K562 (cell line): ENCODE data around the gene RNPEP. TPM values are rescaled to one million over a fixed set of nuclear protein-coding genes. Genes with fewer than 3 reads are reported as not detected.

Experiments used
- ATF1 ChIP-seq, 2 experiments: fragments of 450-650 bp in 1 of 2; IDR thresholded peaks; 2 replicates each; pipeline ENCODE4 v1.6.1; 2016; ENCODE audit warnings: missing compliant biosample characterization in 1 of 2, missing genetic modification characterization in 1 of 2
- CHD1 ChIP-seq: fragments of 200-600 bp; sonication (generic); IDR thresholded peaks from one replicate; pipeline ENCODE4 v1.6.1; 2012; ENCODE audit warnings: mild to moderate bottlenecking, moderate library complexity, low read length, inconsistent platforms
- ETV1 ChIP-seq: fragments of 450-650 bp; conservative IDR thresholded peaks from 2 replicates; pipeline ENCODE4 v1.6.1; 2016; ENCODE audit warnings: missing genetic modification characterization, control low read depth, low read depth, missing compliant biosample characterization
- FOXK1 ChIP-seq: sonication (generic); formaldehyde crosslinking; IDR thresholded peaks from 2 replicates; pipeline ENCODE4 v1.8.0; 2022; ENCODE audit warnings: missing genetic modification reagents, mild to moderate bottlenecking, borderline replicate concordance
- GATAD2B ChIP-seq: fragments of 450-650 bp; IDR thresholded peaks from 2 replicates; pipeline ENCODE4 v1.6.1; 2017; ENCODE audit warnings: mild to moderate bottlenecking, borderline replicate concordance
- HDAC3 ChIP-seq: fragments of 450-650 bp; IDR thresholded peaks from 2 replicates; pipeline ENCODE4 v1.6.1; 2018; ENCODE audit warnings: borderline replicate concordance, mild to moderate bottlenecking, moderate library complexity; ENCODE audit not compliant: partially characterized antibody
- ILK ChIP-seq: fragments of 450-650 bp; IDR thresholded peaks from 2 replicates; pipeline ENCODE4 v1.6.1; 2016; ENCODE audit warnings: missing genetic modification characterization, low read depth, mild to moderate bottlenecking, missing compliant biosample characterization, moderate library complexity, borderline replicate concordance
- MAX ChIP-seq: sonication (generic); formaldehyde crosslinking; IDR thresholded peaks from 2 replicates; pipeline ENCODE4 v1.9.0; 2022; ENCODE audit warnings: mild to moderate bottlenecking, missing genetic modification reagents
- PHTF2 ChIP-seq: fragments of 250-450 bp; sonication (Bioruptor Pico); IDR thresholded peaks from 2 replicates; pipeline ENCODE4 v1.5.0; 2021; ENCODE audit warnings: mild to moderate bottlenecking
- POLR3A ChIP-seq: IDR thresholded peaks from 2 replicates; pipeline ENCODE4 v1.6.1; 2011; ENCODE audit warnings: borderline replicate concordance, mild to moderate bottlenecking, moderate library complexity; ENCODE audit not compliant: insufficient read length, insufficient read depth; ENCODE audit errors: extremely low read depth
- RAD21 ChIP-seq, 2 experiments: fragments of 250-450 bp in 1 of 2; fragments of 450-650 bp in 1 of 2; sonication (Bioruptor Pico) in 1 of 2; formaldehyde crosslinking in 1 of 2; IDR thresholded peaks in 1 of 2; conservative IDR thresholded peaks in 1 of 2; 2 replicates each; pipeline versions ENCODE4 v1.4.0 to v1.8.0; 2020 to 2022; ENCODE audit warnings: mild to moderate bottlenecking in 2 of 2, moderate library complexity in 1 of 2
- SRSF1 ChIP-seq: fragments of 200-400 bp; formaldehyde crosslinking; IDR thresholded peaks from 2 replicates; pipeline ENCODE4 v1.6.1; 2017; ENCODE audit warnings: mild to moderate bottlenecking, low read depth, low read length, moderate library complexity
- STAT5A ChIP-seq: IDR thresholded peaks from 2 replicates; pipeline ENCODE4 v1.6.1; 2012; ENCODE audit warnings: low read length, inconsistent platforms, borderline replicate concordance
- TEAD1 ChIP-seq, 2 experiments: fragments of 450-650 bp in 1 of 2; sonication (generic) in 1 of 2; formaldehyde crosslinking; IDR thresholded peaks; 2 replicates each; pipeline versions ENCODE4 v1.4.0 to v1.8.0; 2020 to 2022; ENCODE audit warnings: mild to moderate bottlenecking in 2 of 2, missing genetic modification reagents in 1 of 2
- TRIM25 ChIP-seq: fragments of 450-650 bp; IDR thresholded peaks from 2 replicates; pipeline ENCODE4 v1.7.0; 2016; ENCODE audit warnings: borderline replicate concordance
- ZBTB43 ChIP-seq: sonication (generic); formaldehyde crosslinking; IDR thresholded peaks from 2 replicates; pipeline ENCODE4 v1.8.0; 2023; ENCODE audit warnings: mild to moderate bottlenecking, missing genetic modification reagents
- ZNF174 ChIP-seq: fragments of 250-450 bp; sonication (Bioruptor Pico); IDR thresholded peaks from 2 replicates; pipeline ENCODE4 v1.4.0; 2020; ENCODE audit warnings: mild to moderate bottlenecking
- ZNF23 ChIP-seq: fragments of 250-450 bp; sonication (Bioruptor Pico); IDR thresholded peaks from 2 replicates; pipeline ENCODE4 v1.4.0; 2020; ENCODE audit warnings: mild to moderate bottlenecking
- ZNF384 ChIP-seq: IDR thresholded peaks from 2 replicates; pipeline ENCODE4 v1.6.1; 2012; ENCODE audit warnings: low read depth, low read length, improper control_type of control experiment
- ZNF449 ChIP-seq: fragments of 250-450 bp; sonication (Bioruptor Pico); IDR thresholded peaks from 2 replicates; pipeline ENCODE4 v1.8.0; 2022; ENCODE audit warnings: moderate library complexity, mild to moderate bottlenecking, inconsistent platforms
- ZNF740 ChIP-seq, 3 experiments: fragments of 200-800 bp in 1 of 3; sonication (Bioruptor generic) in 1 of 3; sonication (generic) in 1 of 3; formaldehyde crosslinking in 1 of 3; IDR thresholded peaks; 2 replicates each; pipeline versions ENCODE4 v1.6.1 to v1.8.0; 2016 to 2022; ENCODE audit warnings: mild to moderate bottlenecking in 2 of 3, missing compliant biosample characterization in 2 of 3, missing genetic modification characterization in 2 of 3, missing genetic modification reagents in 1 of 3
- polyA plus RNA-seq, 8 experiments: library from polyadenylated mRNA; depleted of rRNA in 4 of 8; stranded (reverse) in 5 of 8; unstranded in 3 of 8; fragments of >200 nt; fragmentation: Nextera tagmentation in 2 of 8; fragmentation: Illumina TruSeq in 1 of 8; extraction: Ambion mirVana in 2 of 8; extraction: Trizol in 1 of 8; gene quantifications; 2 replicates each; pipeline versions ENCODE4 v1.2.1 to v1.2.3, GENCODE V29; 2011 to 2014; ENCODE audit warnings: inconsistent platforms in 1 of 8, missing spikeins in 1 of 8
- total RNA-seq, 7 experiments: library from RNA; depleted of rRNA in 6 of 7; stranded (reverse); fragments of >200 nt in 6 of 7; fragmentation: Illumina TruSeq in 2 of 7; extraction: Trizol in 2 of 7; gene quantifications; 2 replicates each; pipeline versions ENCODE4 v1.2.1 to v1.2.3, GENCODE V29; 2011 to 2021; ENCODE audit warnings: low replicate concordance in 1 of 7

RNPEP gene
- total and polyA plus RNA-seq, 9 of the 15 experiments (the other 6 are each of a cell fraction or from before 2014, with no cell fraction given) = 27.5 to 131 (median 63.4) TPM

GRCh38 chr1:201946224-201946908 lies 36.1 kb upstream of the RNPEP start, which contains the start of gene LMOD1 (continued):
- TF ChIP-seq ZNF740 (CRISPR knock-in tag; IDR thresholded peaks at IDR 0.05) (no peak), ZNF740 (tag; IDR thresholded peaks at IDR 0.05) (no peak), MAX (CRISPR knock-in tag) (peak; percentile 34; the same call in 1 of the 2 replicates), TEAD1 (CRISPR knock-in tag; IDR thresholded peaks at IDR 0.05) (peak in 1 of 2 experiments; percentile 70; a peak in 1 of 4 replicates), ZBTB43 (CRISPR knock-in tag) (no peak), ETV1 (tag) (no peak), CHD1 (no peak), HDAC3 (no peak), ILK (no peak), ZNF449 (no peak), GATAD2B (no peak), ZNF174 (CRISPR knock-in tag) (no peak), TRIM25 (no peak), STAT5A (no peak), ZNF384 (no peak), RAD21 (CRISPR knock-in tag; conservative IDR thresholded peaks at IDR 0.05 in 1 of 2, IDR thresholded peaks at IDR 0.05 in 1 of 2) (0 out of 4 replicates have a peak, but pooled peaks of 1 of the 2 experiments have one; percentile 3), FOXK1 (CRISPR knock-in tag) (no peak), POLR3A (no peak), ATF1 (CRISPR knock-in tag; IDR thresholded peaks at IDR 0.05) (no peak), ATF1 (tag; IDR thresholded peaks at IDR 0.05) (no peak), SRSF1 (no peak), PHTF2 (CRISPR knock-in tag) (no peak), ZNF23 (CRISPR knock-in tag) (no peak)
